ENCODE results near the gene GGPS1.

DNA sequence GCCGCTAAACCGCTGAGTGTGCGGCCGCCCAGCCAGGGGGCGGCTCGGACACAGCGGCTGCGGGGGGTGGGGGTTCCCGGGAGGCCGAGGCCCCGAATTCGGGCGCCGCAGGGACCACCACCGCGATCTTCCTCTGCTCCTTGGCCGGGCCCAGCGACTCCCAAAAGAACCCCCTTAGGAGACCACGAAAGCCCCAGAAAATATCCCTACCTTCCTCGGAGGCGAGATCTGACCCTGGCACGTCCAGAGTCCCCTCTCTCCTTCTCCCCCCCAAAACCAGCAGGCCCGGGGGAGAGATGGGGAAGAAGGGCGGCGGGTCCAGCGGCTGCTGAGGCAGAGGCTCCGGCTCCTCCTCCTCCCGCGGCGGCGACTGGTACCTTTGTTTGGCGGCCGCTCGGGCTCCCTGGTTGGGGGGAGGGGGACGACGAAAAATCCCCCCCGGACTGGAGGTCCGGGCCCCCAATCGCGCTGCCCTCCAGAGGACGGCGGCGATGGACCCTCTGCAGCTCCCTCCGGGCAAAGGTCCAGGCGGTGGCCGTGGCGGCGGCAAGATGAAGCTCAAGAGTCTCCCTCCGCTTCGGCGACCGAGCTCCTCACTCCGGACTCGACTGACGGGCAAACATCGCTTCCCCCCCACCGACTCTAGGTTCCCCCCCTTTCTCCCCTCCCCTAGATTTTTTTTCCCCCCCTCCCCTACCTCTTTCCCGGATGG is 655 bp upstream of the GGPS1 start, which contains the start of gene ARID4B:
- TF ChIP-seq, protein P1, sequence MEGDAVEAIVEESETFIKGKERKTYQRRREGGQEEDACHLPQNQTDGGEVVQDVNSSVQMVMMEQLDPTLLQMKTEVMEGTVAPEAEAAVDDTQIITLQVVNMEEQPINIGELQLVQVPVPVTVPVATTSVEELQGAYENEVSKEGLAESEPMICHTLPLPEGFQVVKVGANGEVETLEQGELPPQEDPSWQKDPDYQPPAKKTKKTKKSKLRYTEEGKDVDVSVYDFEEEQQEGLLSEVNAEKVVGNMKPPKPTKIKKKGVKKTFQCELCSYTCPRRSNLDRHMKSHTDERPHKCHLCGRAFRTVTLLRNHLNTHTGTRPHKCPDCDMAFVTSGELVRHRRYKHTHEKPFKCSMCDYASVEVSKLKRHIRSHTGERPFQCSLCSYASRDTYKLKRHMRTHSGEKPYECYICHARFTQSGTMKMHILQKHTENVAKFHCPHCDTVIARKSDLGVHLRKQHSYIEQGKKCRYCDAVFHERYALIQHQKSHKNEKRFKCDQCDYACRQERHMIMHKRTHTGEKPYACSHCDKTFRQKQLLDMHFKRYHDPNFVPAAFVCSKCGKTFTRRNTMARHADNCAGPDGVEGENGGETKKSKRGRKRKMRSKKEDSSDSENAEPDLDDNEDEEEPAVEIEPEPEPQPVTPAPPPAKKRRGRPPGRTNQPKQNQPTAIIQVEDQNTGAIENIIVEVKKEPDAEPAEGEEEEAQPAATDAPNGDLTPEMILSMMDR (IDR thresholded peaks at IDR 0.05; ENCODE audit: poor library complexity) = no peak
- no peak for TF ChIP-seq EZH2phosphoT487 (IDR thresholded peaks at IDR 0.05; ENCODE audit: low read depth, severe bottlenecking, unreplicated experiment)

All from hepatocyte (in vitro differentiated cells).